ENCODE measurements around the gene NDUFAB1.

- TF ChIP-seq CTCF (conservative IDR thresholded peaks at IDR 0.05) (no peak), EZH2 (IDR thresholded peaks at IDR 0.05; ENCODE audit: low read depth) (no peak)
These were observed 39.8 kb upstream of the NDUFAB1 start for GRCh38 chr16:23635958-23636357.

All from PC-9 (cell line).